ENCODE results near the gene MT2A.

Gene MT2A

GRCh38 chr16:56652600-56652999 is 44.2 kb downstream of the MT2A start:
- TF ChIP-seq REST (IDR thresholded peaks at IDR 0.05; ENCODE audit: insufficient read depth in 1 of 2, low read depth in 2 of 2, low read length in 2 of 2), result no peak
- no peak for TF ChIP-seq SIN3A (IDR thresholded peaks at IDR 0.05; ENCODE audit: borderline replicate concordance, insufficient read depth, low read length)
- TF ChIP-seq FOXP2 (optimal IDR thresholded peaks at IDR 0.05; ENCODE audit: borderline replicate concordance, extremely low read depth, extremely low read length, insufficient read depth), result no peak
- TF ChIP-seq POLR2AphosphoS5 (IDR thresholded peaks at IDR 0.05; ENCODE audit: low read depth, low read length), result no peak
- TF ChIP-seq TAF1 (IDR thresholded peaks at IDR 0.05; ENCODE audit: borderline replicate concordance, insufficient read depth, low read length), result no peak

GRCh38 chr16:56653218-56653617 is 44.8 kb downstream of the MT2A start:
- TF ChIP-seq TAF1 (IDR thresholded peaks at IDR 0.05; ENCODE audit: borderline replicate concordance, insufficient read depth, low read length), result no peak
- no peak for TF ChIP-seq POLR2AphosphoS5 (IDR thresholded peaks at IDR 0.05; ENCODE audit: low read depth, low read length)
- TF ChIP-seq FOXP2 (optimal IDR thresholded peaks at IDR 0.05; ENCODE audit: borderline replicate concordance, extremely low read depth, extremely low read length, insufficient read depth), result no peak
- TF ChIP-seq REST (IDR thresholded peaks at IDR 0.05; ENCODE audit: insufficient read depth in 1 of 2, low read depth in 2 of 2, low read length in 2 of 2), result no peak
- TF ChIP-seq SIN3A (IDR thresholded peaks at IDR 0.05; ENCODE audit: borderline replicate concordance, insufficient read depth, low read length), result no peak

- no peak for TF ChIP-seq TAF1 (IDR thresholded peaks at IDR 0.05; ENCODE audit: borderline replicate concordance, insufficient read depth, low read length)
- no peak for TF ChIP-seq SIN3A (IDR thresholded peaks at IDR 0.05; ENCODE audit: borderline replicate concordance, insufficient read depth, low read length)
- no peak for TF ChIP-seq REST (IDR thresholded peaks at IDR 0.05; ENCODE audit: insufficient read depth in 1 of 2, low read depth in 2 of 2, low read length in 2 of 2)
- no peak for TF ChIP-seq POLR2AphosphoS5 (IDR thresholded peaks at IDR 0.05; ENCODE audit: low read depth, low read length)
- TF ChIP-seq FOXP2 (optimal IDR thresholded peaks at IDR 0.05; ENCODE audit: borderline replicate concordance, extremely low read depth, extremely low read length, insufficient read depth), result no peak
Measured at GRCh38 chr16:56657555-56658326, 49.4 kb downstream of the MT2A start, which contains the start of gene MT1F. TSS of gene MT1F (plus strand) at chr16:56657959. CDS start at chr16:56658059, 100 bp downstream.

- TF ChIP-seq POLR2AphosphoS5 (IDR thresholded peaks at IDR 0.05; ENCODE audit: low read depth, low read length), result no peak
Measured at GRCh38 chr16:56658327-56658875, 50.0 kb downstream of the MT2A start.

All from PFSK-1 (cell line).